Right lobe of liver (tissue), 6 donors: ENCODE data around the gene COX19. TPM values are rescaled to one million over a fixed set of nuclear protein-coding genes. Genes with fewer than 3 reads are reported as not detected.

Experiments
- ATAC-seq, 4 donors: fragments of 200-7000 bp; cut with Tn5 transposase; one replicate each; pipeline ENCODE4 v1.9.1; 2020; ENCODE audit warnings: mild to moderate bottlenecking in 4 of 4, moderate library complexity in 4 of 4
- DNase-seq, 3 donors: peaks; one replicate each; pipeline ENCODE4 v3.0.0-alpha.2; 2020
- H3K27ac ChIP-seq, 3 donors: fragments of 200-600 bp; one replicate each; pipeline ENCODE4 v1.8.0; 2022
- H3K27me3 ChIP-seq, 2 donors: fragments of 200-600 bp; one replicate each; pipeline ENCODE4 v1.8.0; 2022
- H3K36me3 ChIP-seq, 4 donors: fragments of 200-600 bp; sonication (generic) in 1 of 4; one replicate each; pipeline versions ENCODE4 v1.5.1 to v1.8.0; 2017 to 2022; ENCODE audit warnings: control low read depth in 1 of 4
- H3K4me1 ChIP-seq, 4 donors: fragments of 200-600 bp; sonication (generic) in 1 of 4; one replicate each; pipeline versions ENCODE4 v1.5.1 to v1.8.0; 2017 to 2022; ENCODE audit warnings: control low read depth in 1 of 4
- H3K4me3 ChIP-seq, 3 donors: fragments of 200-600 bp; one replicate each; pipeline ENCODE4 v1.8.0; 2022
- H3K9me3 ChIP-seq, 4 donors: fragments of 200-600 bp; sonication (generic) in 1 of 4; one replicate each; pipeline versions ENCODE4 v1.5.1 to v1.8.0; 2017 to 2022; ENCODE audit warnings: control low read depth in 1 of 4
- CTCF ChIP-seq, 4 donors: fragments of 200-600 bp in 3 of 4; fragments of 450-650 bp in 1 of 4; IDR thresholded peaks; one replicate each; pipeline versions ENCODE4 v1.5.1 to v1.8.0; 2016 to 2022; ENCODE audit warnings: antibody characterized with exemption in 4 of 4, mild to moderate bottlenecking in 2 of 4
- POLR2A ChIP-seq: fragments of 450-650 bp; IDR thresholded peaks from one replicate; pipeline ENCODE4 v1.6.1; 2017; ENCODE audit warnings: antibody characterized with exemption, mild to moderate bottlenecking
- WGBS: methylation state at CpG from one replicate; pipeline ENCODE4 v1.1.6; 2018; ENCODE audit warnings: low coverage, low lambda C conversion rate; ENCODE audit not compliant: insufficient coverage; ENCODE audit errors: missing lambda C conversion rate; 5-methylcytosine and 5-hydroxymethylcytosine counted together
- intact Hi-C, 2 donors: fragments of 100-400 bp; cut with DNase I; formaldehyde crosslinking; loops; one replicate each; pipeline versions ENCODE4 v1.11.2 to v1.14.1; 2022
- total RNA-seq, 6 experiments: library from RNA; depleted of rRNA in 2 of 6; stranded (reverse); fragments of >200 nt in 2 of 6; fragmentation: NEBNext Ultra II Directional in 3 of 6; extraction: Animal tissue kit (Norgen Biotek cat#: 25700) in 3 of 6; gene quantifications; one replicate each; pipeline versions ENCODE4 v1.1.0 to v1.2.4, GENCODE V29; 2016 to 2023
- donor health status: DM: no; HTN: yes; CAD: no.
- donor health status: DM: no; HTN: no; CAD: no.
- donor health status: DM: no; HTN: no; CAD: no.
- donor health status: DM: no; HTN: yes; CAD: no.
- donor health status: DM: no; HTN: yes; CAD: no.

The COX19 gene
- total RNA-seq, 6 experiments from 2014 or later, result 3.2 to 6.5 (median 4.0) TPM

GRCh38 chr7:938546-939185, 36.7 kb downstream of the COX19 start:
- no peak for TF ChIP-seq POLR2A
- TF ChIP-seq CTCF (IDR thresholded peaks at IDR 0.05), result no peak
- ATAC-seq (no peak), DNase-seq (peak in 2 of 3 donors; percentile 17 to 39)
- WGBS, result 100% methylated on average over 4 of the region's 27 CpGs
- H3K27me3 ChIP-seq, result no peaks in the 10 kb centered on the region
- intact Hi-C loops, result no loop called here
- H3K9me3 ChIP-seq, result no peaks in the 10 kb centered on the region
- H3K4me3 ChIP-seq, result no peak overlapping the region
- H3K27ac ChIP-seq, result no peak overlapping the region
- H3K4me1 ChIP-seq, result no peaks in the 10 kb centered on the region
- H3K36me3 ChIP-seq, result no peaks in the 10 kb centered on the region

GRCh38 chr7:937856-938484, 37.4 kb downstream of the COX19 start:
- DNase-seq (peak in 2 of 3 donors; percentile 3 to 6), ATAC-seq (no peak)
- H3K27me3 ChIP-seq, result no peaks in the 10 kb centered on the region
- no peaks in the 10 kb centered on the region for H3K9me3 ChIP-seq
- intact Hi-C loops, result no loop called here
- no peaks in the 10 kb centered on the region for H3K4me1 ChIP-seq
- no peaks in the 10 kb centered on the region for H3K36me3 ChIP-seq
- 79% methylated on average over 9 of the region's 16 CpGs for WGBS
- H3K4me3 ChIP-seq, result no peak overlapping the region
- no peak for TF ChIP-seq CTCF (IDR thresholded peaks at IDR 0.05)
- no peak for TF ChIP-seq POLR2A
- H3K27ac ChIP-seq, result no peak overlapping the region

- peak in 2 of 3 donors; percentile 11 to 48 for DNase-seq
- Histone ChIP-seq H3K36me3 (no peaks in the 10 kb centered on the region), H3K9me3 (no peaks in the 10 kb centered on the region), H3K4me1 (no peaks in the 10 kb centered on the region), H3K27me3 (no peaks in the 10 kb centered on the region), H3K27ac (no peak overlapping the region), H3K4me3 (no peak overlapping the region)
- 100% methylated on average over 2 of the region's 22 CpGs for WGBS
- no peak for ATAC-seq
- no peak for TF ChIP-seq CTCF (IDR thresholded peaks at IDR 0.05)
- TF ChIP-seq POLR2A, result no peak
- intact Hi-C loops, result no loop called here
Measured at GRCh38 chr7:936386-937054, 38.8 kb downstream of the COX19 start.

GRCh38 chr7:935874-936385, 39.4 kb downstream of the COX19 start:
- intact Hi-C loops, result no loop called here
- Histone ChIP-seq H3K27ac (no peak overlapping the region), H3K9me3 (no peaks in the 10 kb centered on the region), H3K27me3 (no peaks in the 10 kb centered on the region), H3K4me3 (no peak overlapping the region), H3K4me1 (no peaks in the 10 kb centered on the region), H3K36me3 (no peaks in the 10 kb centered on the region)
- ATAC-seq (no peak), DNase-seq (peak in 2 of 3 donors; percentile 10 to 33)
- TF ChIP-seq CTCF (IDR thresholded peaks at IDR 0.05), result no peak
- TF ChIP-seq POLR2A, result no peak
- no CpG with 5 or more reads among the region's 28 CpGs for WGBS
